GM12892 (cell line): ENCODE data around the gene NRSN2.

ENCODE experiments used
- DNase-seq: peaks from one replicate; pipeline ENCODE4 v3.0.0; 2011; ENCODE audit not compliant: insufficient read length
- FAIRE-seq: peaks from 2 replicates; lab custom pipeline; 2011; peaks lifted over from hg19 to GRCh38; lab: Jason Lieb, UNC
- POLR2A ChIP-seq: IDR thresholded peaks from 2 replicates; pipeline ENCODE4 v1.6.1; 2011; ENCODE audit warnings: low read depth, low read length, control low read depth
- POLR2AphosphoS5 ChIP-seq: IDR thresholded peaks from 2 replicates; pipeline ENCODE4 v1.6.1; 2011; ENCODE audit warnings: low read depth, low read length, control low read depth
- TAF1 ChIP-seq: IDR thresholded peaks from 2 replicates; pipeline ENCODE4 v1.6.1; 2011; ENCODE audit warnings: low read depth, mild to moderate bottlenecking, control low read depth, low read length, borderline replicate concordance

Gene NRSN2

DNA sequence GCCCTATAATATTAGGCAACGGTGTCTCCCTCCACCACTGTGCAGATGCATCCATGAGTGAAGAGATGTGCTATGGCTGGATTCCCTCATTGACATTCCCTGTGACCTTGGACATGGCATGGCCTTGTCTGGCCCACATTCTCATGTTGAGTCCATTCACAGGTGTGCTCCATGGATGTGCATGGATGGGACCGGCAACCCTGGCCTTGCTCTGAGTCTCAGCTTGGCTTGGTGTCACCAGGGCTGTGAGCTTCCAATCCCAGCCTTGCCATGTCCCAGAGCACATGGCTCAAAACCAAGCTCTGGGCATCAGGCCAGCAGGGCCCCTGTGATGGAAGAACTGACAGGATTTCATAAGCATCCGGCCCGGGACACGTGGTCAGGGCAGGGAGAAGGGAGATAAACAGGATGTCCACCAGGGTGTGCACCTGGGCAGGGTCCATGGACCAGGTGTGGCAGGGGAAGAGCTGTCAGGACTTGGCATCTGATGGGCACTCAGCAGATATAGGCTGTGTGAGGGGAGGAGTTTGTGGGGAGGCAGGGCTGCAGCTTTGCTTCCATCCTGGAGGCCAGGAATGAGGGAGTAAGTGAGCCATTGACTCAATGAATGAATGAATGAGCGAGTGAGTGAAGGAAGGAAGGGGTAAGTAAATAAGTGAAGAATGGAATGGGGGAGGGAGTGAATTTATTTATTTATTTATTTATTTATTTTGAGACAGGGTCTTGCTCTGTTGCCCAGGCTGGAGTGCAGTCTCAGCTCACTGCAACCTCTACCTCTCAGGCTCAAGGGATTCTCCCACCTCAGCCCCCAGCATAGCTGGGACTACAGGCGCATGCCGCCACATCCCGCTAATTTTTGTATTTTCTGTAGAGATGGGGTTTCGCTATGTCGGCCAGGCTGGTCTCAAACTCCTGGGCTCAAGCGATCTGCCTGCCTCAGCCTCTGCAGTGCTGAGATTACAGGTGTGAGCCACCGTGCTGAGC is 15.7 kb downstream of the NRSN2 start:
- TF ChIP-seq POLR2AphosphoS5 (no peak), TAF1 (no peak), POLR2A (no peak)
- FAIRE-seq (no peak), DNase-seq (no peak)

DNA sequence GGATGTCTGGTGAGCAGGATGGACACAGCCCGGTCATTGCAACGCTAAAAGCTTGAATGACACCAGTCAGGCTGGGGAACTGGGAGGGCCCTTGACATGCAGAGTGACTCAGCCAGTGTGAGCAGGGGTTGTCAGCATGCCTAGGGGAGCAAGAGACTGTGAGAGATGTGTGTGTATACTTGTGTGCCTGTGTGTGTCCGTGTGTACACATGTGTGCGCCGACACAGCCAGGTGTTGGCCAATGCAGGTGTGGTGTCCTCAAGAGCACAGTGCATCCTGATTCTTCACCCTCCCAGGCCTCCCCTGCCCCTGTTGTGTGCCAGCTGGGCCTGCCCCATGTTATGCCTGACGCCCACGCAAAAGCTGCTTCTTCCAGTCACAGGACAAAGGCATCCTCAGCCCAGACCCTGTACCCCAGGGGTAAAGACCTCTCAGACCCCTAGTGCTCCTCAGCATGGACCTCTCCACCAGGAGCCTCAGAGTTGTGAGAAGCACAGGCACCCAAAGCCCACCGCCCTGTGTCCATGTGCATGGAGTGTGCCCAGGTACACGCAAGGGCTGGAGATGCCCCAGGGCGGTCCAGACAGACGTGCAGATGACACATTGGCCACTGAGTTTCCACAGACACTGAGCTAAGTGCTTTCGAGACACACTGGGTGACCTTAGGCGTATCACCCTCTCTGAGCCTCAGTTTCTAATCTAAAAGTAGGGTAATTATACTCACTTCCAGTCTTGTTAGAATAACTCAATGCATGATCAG is 16.6 kb downstream of the NRSN2 start:
- DNase-seq (no peak), FAIRE-seq (no peak)
- TF ChIP-seq TAF1 = no peak
- no peak for TF ChIP-seq POLR2A
- TF ChIP-seq POLR2AphosphoS5 = no peak

DNA sequence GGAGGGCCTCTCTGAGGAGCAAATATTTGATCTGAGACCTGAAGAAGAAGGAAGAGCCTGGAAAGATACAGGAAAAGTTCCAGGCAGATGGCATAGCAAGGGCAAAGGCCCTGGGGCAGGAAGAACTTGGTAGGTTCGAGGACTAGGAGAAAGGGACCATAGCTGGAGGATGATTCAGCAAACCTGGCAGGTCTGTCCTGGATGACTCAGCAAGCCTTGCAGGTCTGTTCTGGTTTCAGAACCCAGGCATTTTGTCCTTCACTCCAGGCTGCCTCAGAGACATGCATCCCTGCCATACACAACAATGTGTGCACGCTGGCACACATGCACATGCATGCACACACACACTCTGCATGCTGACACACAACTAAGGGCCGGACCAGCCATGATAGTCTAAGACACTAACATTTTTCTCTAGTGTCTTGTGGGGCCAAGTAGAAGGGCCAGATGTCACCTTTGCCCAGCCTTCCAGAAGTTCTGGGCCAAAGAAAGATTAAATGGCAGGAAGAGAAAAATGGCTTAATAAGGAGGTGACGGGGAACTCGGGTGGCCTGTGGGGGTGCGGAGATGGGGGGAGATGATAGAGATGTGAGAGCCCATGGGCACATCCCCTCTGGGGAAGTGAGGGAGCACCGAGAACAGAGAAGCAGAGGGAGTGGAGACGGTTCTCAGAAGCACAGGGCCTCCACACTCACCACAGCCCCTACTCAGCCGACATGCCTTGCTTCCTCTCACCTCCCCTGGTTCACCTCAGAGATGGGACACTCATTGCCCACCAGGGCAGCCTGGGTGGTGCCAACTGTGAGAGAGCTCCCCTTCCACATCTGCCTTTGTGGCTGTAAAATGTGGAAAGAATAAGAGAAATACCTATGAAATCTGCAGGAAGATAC is 18.2 kb downstream of the NRSN2 start:
- DNase-seq (no peak), FAIRE-seq (no peak)
- TF ChIP-seq TAF1 = no peak
- no peak for TF ChIP-seq POLR2AphosphoS5

DNA sequence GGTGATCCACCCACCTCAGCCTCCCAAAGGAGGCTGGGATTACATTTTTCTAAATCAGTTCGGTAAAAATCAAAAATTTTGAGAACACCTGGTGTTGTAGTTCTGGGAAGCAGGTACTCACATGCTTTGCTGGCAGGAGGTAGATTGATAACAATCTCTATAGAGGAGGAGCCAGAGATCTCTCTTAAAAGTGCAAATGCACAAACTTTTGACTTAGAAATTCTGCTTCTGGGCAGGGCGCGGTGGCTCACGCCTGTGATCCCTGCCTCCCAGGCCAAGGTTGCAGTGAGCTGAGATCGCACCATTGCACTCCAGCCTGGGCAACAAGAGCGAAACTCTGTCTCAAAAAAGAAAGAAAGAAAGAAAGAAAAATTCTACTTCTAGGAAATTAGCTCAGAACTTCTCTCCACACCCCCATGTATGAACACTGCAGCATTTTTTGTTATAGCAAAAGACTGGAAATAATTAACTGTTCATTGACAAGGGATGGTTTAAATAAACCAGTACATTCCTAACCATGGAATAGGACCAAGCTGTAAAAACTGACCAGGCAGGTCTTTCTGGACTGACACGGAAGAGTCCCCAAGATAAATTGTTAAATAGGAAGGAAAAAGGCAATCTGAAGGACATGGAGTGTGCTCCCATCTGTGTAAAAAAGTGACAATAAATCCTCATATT is 19.3 kb downstream of the NRSN2 start:
- FAIRE-seq = no peak
- TF ChIP-seq POLR2A = no peak
- TF ChIP-seq TAF1 = no peak
- TF ChIP-seq POLR2AphosphoS5 = no peak
- no peak for DNase-seq

DNA sequence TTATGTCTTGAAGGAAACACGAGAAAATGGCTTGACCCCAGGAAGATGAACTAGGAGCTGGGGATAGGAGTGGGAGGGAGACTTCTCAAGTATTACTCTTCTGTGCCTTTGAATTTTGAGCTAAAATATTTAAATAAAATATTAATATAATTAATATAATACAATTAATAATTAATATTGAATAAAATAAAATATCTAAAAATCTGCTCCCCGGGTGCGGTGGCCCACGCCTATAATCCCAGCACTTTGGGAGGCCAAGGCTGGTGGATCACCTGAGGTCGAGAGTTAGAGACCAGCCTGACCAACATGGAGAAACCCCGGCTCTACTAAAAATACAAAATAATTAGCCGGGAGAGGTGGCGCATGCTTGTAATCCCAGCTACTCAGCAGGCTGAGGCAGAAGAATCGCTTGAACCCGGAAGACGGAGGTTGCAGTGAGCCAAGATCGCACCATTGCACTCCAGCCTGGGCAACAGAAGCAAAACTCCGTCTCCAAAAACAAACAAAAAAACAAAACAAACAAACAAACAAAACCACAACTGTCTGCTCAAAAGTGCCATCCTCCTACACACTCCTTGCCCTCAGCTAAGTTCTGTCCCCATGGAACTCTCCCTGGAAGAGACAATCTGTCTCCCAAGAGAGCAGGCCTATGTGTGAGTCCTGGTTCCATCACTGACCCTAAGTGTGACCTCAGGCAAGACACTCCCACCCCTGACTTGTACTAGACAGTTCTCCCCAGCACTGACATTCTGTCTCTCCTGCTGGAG is 20.0 kb downstream of the NRSN2 start:
- DNase-seq (no peak), FAIRE-seq (no peak)
- TF ChIP-seq TAF1 = no peak
- TF ChIP-seq POLR2AphosphoS5 = no peak
- no peak for TF ChIP-seq POLR2A

DNA sequence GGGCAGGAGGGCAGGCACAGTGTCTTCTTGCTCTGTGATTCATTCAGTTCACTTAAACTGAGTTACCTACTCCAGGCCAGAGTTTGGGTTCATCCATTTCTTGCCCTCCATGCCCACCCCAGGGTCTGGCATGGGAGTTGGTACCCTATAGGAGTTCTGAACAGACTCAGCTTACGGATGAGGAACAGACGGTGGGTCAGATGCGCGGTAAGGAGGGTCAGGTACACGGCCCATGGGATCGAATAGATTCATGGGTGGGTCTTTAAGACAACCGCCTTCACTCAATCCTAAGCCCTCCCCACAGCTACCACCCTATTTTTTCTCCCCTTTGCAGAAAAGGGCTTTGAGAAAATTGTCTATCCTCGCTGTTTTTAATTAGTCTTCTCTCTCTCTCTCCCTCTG is 20.6 kb downstream of the NRSN2 start:
- FAIRE-seq (no peak), DNase-seq (no peak)
- no peak for TF ChIP-seq TAF1
- TF ChIP-seq POLR2AphosphoS5 = no peak
- no peak for TF ChIP-seq POLR2A

DNA sequence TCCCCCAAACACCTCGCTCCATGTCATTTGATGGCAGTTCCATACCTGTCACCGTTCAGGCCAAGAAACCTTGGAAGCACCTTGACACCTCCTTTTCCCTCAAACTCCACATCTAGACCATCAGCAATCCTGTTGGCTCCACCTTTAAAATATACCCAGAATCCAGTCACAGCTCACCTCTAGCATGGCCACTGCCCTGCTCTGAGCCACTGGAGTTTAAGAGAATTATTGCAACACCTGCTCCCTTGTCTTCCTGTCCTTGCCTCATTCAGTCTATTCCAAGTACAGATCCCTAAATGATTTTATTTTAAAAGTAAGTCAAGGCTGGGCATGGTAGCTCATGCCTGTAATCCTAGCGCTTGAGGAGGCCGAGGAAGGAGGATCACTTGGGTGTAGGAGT is 22.0 kb downstream of the NRSN2 start:
- FAIRE-seq = no peak
- TF ChIP-seq TAF1 = no peak

DNA sequence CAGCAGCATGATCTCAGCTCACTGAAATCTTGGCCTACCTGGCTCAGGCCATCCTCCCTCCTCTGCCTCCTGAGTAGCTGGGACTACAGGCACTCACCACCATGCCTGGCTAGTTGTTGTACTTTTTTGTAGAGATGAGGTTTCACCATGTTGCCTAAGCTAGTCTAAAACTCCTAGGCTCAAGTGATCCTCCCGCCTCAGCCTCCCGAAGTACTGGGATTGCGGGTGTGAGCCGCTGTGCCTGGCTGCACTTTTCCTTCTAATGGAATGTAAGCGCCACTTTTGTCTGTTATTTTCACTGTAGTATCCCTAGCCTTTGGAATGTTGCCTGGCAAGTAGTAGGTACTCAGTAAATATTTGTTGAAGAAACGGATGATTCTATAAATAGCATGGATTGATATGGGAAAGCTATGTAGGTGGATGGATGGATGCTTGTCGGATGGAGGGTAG is 23.3 kb downstream of the NRSN2 start:
- no peak for DNase-seq
- TF ChIP-seq POLR2AphosphoS5 (no peak), POLR2A (no peak), TAF1 (no peak)
- no peak for FAIRE-seq

More for the DNA sequence above, 22.0 kb downstream of the NRSN2 start:
- no peak for DNase-seq

DNA sequence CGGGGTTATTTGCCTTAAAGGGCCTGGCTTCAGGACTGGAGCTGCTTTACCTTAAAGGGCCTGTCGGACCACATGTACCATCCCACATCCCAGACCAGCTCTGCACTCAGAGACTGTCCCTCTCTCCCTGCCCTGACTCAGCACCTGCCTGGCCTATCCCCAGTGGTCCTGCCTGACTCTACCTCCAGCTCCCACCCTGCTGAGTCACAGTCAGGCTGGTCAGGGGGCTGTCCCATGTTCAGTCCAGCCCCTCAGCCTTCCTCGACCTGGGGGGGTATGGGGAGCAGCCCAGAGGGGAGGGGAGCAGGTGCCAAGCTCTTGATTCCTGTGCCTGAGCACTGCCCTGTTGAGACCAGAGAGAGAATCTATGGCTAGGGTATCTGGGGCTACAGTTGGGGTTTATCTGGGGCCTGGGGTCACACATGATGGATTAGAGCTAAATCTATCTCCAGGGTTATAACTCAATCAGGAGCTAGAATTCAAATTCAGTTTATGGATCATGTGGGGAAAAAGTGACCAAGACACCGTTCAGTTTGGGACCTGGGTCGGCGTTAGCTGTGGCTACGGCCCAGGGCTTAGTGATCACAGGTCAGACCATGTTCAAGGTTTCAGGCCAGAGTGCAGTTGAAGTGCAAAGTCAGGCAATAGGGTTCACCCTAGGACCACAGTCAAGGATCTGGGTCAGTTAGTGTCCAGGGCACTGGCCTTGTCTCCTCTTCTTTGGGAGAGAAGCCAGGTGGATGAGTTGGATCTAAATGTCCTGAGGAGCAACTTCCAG is 24.3 kb downstream of the NRSN2 start:
- DNase-seq = no peak
- no peak for TF ChIP-seq TAF1
- no peak for TF ChIP-seq POLR2AphosphoS5
- no peak for TF ChIP-seq POLR2A
- no peak for FAIRE-seq
